ENCODE data around the gene METTL5.
A peak's percentile ranks its signal among the peaks of the same experiment; 100 is the strongest.
"Not testable (repeated sequence)": the region's sequence is repeated elsewhere in the genome, so short reads cannot be mapped to it uniquely, and the experiment has no call there.

The METTL5 gene

GRCh38 chr2:169824373-169825333, at the start of gene METTL5:
Gene METTL5, minus strand, starts transcription at chr2:169824905. Its CDS starts 308 bp downstream, at chr2:169824597.
- DNase-seq, result peak; percentile 75

DNA sequence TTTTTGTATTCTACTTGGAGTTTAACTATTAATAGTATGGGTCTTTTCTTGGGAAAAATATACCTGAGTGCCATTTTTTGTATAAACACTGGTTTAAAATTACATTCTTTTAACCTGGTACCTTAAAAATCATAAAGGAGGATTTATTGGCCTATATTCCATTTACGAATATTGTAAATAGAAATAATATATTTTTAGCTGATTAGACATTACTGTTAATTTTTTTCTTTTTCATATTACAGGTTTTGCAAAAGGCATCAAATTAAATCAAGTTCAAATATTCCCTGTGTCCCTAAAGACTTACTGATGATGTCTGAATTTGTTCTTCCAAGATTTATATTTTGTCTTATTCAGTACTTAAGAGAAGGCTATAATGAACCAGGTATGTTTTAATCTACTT, 47.3 kb upstream of the METTL5 start:
- DNase-seq, result no peak

GRCh38 chr2:169871369-169871768, 46.7 kb upstream of the METTL5 start:
- DNase-seq, result not testable (repeated sequence)

DNA sequence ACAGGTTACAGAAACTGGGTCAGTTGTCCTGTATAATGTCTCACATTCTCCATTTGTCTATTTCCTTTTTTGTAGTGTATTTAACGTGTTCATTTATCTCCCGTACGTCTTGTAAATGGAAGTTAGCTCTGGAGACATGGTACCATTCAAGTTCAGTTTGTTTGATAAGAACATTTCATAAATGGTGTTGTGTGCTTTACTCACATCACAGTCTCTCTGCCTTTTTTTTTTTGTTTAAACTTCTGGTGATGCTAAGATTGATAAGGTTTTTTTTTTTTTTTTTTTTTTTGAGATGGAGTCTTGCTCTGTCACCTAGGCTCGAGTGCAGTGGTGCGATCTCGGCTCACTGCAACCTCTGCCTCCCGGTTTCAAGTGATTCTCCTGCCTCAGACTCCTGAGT, 44.2 kb upstream of the METTL5 start:
- no peak for DNase-seq

DNA sequence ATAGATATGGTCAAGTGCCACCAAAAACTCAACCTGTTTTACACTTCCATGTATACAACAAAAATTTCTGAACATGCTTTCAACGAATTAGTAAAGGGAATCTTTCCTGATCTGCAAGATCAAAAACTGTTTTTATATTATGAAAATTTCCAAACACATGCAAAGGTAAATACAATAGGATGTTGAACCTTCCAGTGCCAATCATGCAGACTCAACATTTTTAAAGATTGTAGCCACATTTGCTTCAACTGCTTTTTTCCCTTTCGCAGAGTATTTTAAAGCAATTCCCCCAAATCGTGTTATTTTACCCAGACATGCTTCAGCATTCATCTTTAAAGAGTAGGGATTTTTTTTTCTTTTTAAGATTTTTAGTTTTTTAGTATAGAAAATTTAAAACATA, 42.9 kb upstream of the METTL5 start:
- DNase-seq, result no peak

GRCh38 chr2:169866230-169866629, 41.5 kb upstream of the METTL5 start:
- DNase-seq, result not testable (repeated sequence)

DNA sequence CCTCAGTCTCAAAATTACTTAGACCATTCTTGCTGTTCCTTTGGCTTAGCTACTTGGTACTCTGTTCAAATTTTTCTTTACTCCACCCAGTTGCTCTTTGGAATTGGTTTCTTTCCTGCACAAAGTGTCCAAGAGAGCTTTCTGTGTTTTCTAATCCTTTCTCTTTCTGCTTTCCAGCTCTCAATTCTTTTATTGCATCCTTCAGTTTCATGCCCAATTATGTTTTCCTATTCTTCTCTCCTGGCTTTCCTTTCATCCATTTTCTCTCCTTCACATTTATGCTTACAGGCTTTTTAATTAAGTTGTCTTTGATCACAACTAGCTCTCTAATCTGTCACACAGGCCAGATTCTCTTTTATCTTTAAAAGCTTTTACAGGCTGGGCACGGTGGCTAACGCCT, 40.8 kb upstream of the METTL5 start:
- DNase-seq, result no peak

- no peak for DNase-seq
These were observed 38.1 kb upstream of the METTL5 start for GRCh38 chr2:169862816-169863215.

- DNase-seq, result no peak
These were observed 35.4 kb upstream of the METTL5 start for GRCh38 chr2:169860149-169860548.

GRCh38 chr2:169859423-169859822, 34.7 kb upstream of the METTL5 start:
- no peak for DNase-seq

GRCh38 chr2:169855281-169856258, 30.9 kb upstream of the METTL5 start:
- DNase-seq, result not testable (repeated sequence)

GRCh38 chr2:169853041-169853668, 28.4 kb upstream of the METTL5 start:
- DNase-seq, result no peak

DNA sequence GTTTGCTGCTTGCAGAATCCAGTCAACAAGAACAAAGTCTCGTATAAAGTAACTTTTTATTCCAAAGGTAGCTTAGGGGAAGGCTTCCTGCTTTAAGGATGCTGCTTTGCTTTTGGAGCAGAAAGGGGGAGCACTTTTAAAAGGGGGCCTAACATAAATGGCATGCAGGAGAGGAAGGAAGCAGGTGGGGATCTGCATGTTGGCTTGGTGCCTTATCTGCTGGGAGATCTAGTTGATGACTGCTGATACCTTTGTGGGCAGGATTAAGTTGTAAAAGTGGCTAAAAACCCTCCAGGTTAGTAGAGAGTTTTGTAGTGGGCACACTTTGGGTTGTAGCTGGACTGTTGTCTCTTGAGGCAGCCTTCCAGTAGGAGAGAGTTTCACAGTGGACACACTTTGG, 25.0 kb upstream of the METTL5 start:
- no peak for DNase-seq

DNA sequence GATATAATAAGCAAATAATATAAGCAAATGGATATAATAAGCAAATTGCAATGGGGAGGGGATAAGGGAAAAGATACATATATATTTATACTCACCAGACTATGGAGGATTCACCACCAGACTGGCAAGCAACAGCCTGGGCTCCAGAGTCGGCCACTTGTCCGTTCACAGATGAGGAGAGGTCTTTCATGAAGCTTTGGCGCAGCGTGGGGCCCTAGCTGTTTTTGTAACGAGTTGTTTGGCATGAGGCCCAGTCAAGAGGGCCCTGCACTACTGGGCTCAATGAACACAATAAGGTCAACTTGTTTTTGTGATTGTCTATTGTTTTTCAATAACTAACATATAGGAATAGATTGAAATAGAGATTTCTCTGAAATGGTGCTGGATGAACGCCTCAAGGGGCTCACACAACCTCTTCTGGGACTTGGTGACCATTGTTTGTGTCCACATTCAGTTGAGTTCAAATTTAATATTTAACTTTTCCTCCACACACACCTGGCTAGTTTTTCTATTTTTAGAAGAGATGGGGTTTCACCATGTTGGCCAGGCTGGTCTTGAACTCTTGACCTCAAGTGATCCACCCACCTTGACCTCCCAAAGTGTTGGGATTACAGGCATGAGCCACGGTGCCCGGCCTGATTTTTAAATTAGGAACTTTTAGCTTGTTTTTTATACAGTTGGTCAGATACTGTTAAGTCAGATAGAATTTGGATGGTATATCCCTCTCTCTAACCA, 24.4 kb upstream of the METTL5 start:
- DNase-seq, result not testable (repeated sequence)

DNA sequence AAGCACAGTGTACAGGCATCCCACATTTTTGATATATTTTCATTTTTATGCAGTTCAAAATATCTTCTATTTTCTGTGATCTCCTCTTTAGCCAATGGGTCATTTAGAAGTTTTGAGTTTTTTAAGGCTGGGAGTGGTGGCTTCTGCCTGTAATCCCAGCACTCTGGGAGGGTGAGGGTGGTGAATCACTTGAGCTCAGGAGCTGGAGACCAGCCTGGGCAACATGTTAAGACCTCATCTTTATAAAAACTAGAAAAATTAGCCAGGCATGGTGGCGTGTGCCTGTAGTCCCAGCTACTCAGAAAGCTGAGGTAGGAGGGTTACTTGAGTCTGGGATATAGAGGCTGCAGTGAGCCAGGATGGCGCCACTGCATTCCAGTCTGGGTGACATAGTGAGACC, 20.3 kb upstream of the METTL5 start:
- no peak for DNase-seq

DNA sequence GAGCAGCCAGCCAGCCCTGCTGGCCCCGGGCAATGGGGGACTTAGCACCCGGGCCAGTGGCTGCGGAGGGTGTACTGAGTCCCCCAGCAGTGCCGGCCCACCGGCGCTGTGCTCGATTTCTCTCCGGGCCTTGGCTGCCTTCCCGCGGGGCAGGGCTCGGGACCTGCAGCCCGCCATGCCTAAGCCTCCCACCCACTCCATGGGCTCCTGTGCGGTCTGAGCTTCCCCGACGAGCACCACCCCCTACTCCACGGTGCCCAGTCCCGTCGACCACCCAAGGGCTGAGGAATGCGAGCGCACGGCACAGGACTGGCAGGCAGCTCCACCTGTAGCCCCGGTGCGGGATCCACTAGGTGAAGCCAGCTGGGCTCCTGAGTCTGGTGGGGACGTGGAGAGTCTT, 16.9 kb upstream of the METTL5 start:
- not testable (repeated sequence) for DNase-seq

DNA sequence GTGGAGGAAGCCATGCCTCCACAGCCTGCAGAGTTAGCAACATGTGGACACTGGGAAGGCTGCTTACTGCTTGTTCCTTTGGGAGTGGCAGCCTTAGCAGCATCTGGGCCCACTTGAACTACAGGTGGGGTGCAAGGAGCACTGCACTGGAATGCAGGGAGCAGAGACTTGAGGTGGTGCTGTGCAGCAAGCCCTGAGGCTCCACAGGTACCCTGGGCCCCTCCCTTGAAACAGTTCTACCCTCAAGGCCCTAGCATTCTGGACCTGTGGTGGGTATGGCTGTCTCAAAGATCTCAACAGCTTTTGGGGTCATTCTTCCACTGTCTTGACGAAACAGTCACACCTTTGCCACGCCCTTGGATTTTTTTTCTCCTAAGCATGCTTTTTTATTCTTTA, 16.0 kb upstream of the METTL5 start:
- DNase-seq, result no peak

DNA sequence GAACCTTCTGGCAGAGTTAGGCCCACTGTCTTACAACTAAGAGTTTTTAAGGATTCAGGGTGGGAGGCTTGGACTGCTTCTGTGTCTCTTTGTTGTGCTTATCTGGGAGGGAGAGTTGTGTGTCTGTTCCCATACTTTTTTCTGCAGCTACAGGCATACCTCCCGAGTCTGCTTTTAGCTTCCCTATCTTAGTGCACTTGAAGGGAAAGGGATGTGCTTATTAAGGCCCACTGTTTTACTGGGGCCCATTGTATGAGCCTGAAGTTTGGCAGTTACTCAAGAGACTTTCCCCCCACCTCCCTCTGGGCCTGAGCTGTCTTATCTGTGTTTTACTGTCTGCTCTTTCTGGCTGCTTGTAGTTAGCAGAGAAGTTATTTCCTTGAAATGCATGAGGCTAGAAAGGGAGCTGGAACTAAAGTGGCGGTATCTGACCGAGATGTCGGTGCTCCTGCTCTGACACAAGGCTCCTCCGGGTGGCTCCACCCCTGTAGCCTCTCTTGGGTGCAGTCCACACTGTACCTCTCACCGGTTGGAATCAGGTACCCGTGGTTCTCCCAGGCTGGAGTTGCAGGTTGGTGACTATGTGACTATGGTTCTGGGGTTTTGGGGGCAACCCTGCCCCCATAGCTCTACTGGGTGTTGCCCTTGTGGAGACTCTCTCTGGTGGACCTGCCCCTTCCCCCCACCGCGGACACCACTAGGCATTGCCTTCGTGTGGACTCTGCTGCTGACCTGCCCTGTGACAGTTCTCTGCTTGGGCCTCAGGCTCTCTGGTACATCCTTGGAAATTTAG, 15.4 kb upstream of the METTL5 start:
- DNase-seq, result no peak

DNA sequence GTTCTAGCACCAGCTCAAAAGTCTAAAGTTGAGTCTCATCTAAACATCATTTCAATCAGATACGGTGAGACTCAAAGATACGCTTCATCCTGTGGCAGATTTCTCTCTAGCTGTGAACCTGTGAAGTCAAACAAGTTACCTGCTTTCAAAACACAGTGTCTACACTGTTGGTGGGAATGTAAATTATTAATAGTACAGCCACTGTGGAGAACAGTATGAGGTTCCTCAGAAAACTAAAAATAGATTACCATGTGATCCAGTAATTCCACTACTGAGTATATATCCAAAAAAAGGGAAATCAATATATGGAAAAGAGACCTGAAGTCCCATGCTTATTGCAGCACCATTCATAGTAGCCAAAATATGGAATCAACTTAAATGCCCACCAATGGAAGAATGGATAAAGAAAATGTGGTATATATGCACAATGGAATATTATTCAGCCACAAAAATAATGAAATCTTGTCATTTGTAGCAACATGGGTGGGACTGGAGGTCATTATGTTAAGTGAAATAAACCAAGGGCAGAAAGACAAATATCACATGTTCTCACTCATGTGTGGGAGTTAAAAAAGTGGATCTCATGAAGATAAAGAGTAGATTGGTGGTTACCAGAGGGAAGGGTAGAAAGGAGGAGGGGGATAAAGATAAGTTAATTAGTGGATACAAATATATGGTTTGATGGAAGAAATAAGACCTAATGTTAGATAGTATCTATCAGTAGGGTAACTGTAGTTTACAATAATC, 14.2 kb upstream of the METTL5 start:
- DNase-seq, result no peak

GRCh38 chr2:169834401-169834800, 9.7 kb upstream of the METTL5 start:
- DNase-seq, result no peak
